Cardiac fibroblast (primary cell): ENCODE results near the gene PPP1CB.

Source experiments
- DNase-seq, 2 donors: peaks; one replicate each; pipeline versions ENCODE4 v3.0.0 to v3.0.0-alpha.2; 2010; ENCODE audit warnings: low read depth in 2 of 2
- H3K4me3 ChIP-seq, 2 donors: replicated peaks in 1 of 2; 1 replicate in 1 of 2; 2 replicates in 1 of 2; pipeline ENCODE4 v1.5.1; 2011; ENCODE audit warnings: low read depth in 2 of 2, low read length in 2 of 2, mild to moderate bottlenecking in 2 of 2, moderate library complexity in 1 of 2
- TF ChIP-seq, protein P1 (sequence below): IDR thresholded peaks from one replicate; pipeline ENCODE4 v1.5.1; 2011; ENCODE audit warnings: low read depth, mild to moderate bottlenecking, low read length, inconsistent platforms

Gene PPP1CB

DNA sequence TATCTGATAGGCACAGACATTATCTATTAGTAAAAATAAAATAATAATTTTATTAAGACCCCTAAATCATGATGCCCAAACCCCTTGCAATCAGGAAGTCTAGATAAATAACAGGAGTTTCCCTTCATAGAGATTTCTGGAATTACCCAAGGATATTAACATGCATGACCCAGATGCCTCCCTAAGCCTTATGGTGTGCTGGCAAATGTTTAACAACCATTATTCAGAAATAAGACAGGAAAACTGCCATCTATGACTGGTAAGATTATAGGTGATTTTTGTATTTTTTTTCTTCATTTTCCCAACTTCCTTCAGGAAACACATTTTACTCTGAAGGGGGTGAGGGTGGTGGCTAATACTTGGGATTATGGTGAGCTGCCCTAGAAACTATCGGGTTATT is 2.7 kb upstream of the PPP1CB start:
- TF ChIP-seq, protein P1, sequence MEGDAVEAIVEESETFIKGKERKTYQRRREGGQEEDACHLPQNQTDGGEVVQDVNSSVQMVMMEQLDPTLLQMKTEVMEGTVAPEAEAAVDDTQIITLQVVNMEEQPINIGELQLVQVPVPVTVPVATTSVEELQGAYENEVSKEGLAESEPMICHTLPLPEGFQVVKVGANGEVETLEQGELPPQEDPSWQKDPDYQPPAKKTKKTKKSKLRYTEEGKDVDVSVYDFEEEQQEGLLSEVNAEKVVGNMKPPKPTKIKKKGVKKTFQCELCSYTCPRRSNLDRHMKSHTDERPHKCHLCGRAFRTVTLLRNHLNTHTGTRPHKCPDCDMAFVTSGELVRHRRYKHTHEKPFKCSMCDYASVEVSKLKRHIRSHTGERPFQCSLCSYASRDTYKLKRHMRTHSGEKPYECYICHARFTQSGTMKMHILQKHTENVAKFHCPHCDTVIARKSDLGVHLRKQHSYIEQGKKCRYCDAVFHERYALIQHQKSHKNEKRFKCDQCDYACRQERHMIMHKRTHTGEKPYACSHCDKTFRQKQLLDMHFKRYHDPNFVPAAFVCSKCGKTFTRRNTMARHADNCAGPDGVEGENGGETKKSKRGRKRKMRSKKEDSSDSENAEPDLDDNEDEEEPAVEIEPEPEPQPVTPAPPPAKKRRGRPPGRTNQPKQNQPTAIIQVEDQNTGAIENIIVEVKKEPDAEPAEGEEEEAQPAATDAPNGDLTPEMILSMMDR = no peak
- no peak overlapping the region for H3K4me3 ChIP-seq

DNA sequence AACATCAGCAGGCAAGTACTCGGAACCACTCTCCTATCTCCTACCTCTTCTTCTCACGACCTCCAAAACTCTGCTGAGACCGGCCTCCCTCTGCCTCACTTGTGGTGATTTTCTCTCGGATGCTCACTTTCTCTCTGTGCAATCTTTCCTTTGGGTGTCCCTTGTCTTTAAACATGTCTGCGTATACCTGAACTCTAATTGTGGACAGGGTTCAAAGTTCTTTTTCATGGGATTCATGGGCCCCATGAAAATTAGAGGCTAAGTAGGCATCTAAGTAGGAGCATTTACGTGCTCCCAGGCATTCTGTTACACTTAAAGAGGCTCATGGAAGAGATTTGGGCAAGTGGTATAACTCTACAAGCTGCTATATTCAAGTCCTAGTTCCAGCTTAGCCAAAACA is 2.1 kb upstream of the PPP1CB start:
- no peak for DNase-seq
- no peak overlapping the region for H3K4me3 ChIP-seq
- TF ChIP-seq, protein P1 = no peak

More for the DNA sequence above, 2.7 kb upstream of the PPP1CB start:
- DNase-seq = no peak

DNA sequence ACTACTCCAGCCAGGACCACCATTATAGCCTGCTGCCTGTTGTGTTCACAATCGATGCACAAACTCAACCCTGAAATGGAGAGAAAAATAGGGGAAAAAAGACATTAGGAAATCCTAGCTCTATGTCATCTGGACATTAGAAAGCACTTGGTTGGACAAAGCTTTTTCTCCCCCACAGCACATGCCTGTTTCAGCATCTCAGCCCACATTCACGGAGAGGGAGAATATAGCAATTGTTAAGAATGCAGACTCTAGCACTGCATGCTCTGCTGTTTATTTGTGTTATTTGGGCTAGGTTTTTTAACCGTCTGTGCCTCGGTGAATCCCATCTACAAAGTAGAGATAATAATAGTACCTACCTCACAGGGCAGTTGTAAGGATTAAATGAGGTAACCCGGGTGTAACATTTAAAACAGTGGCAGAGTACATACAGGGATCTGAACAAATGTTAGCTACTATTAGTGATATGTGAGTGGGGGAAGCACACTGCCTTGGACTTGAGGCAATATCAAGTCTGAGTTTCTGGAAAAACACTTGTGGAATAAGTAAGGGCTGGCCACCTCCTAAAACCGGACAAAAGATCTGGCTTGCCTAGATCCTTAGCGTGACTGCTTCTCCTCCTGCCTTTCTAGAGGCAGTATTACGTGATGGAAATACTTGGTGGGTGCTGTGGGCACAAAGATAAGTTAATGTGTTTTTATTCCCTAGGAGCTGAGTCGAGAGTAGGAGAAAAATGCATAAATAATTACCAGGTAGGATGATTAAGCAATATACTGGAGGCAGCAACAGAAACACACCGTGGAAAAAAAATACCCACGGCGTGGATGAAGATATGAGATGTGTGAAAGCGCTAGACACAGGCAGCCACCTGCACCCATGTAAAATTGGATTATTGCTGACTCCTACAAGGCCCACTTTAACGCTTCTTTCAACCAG is 1.0 kb upstream of the PPP1CB start:
- peak overlapping the region; percentile 60 to 94 for H3K4me3 ChIP-seq
- DNase-seq = peak; percentile 58 to 62
- TF ChIP-seq, protein P1 = no peak

DNA sequence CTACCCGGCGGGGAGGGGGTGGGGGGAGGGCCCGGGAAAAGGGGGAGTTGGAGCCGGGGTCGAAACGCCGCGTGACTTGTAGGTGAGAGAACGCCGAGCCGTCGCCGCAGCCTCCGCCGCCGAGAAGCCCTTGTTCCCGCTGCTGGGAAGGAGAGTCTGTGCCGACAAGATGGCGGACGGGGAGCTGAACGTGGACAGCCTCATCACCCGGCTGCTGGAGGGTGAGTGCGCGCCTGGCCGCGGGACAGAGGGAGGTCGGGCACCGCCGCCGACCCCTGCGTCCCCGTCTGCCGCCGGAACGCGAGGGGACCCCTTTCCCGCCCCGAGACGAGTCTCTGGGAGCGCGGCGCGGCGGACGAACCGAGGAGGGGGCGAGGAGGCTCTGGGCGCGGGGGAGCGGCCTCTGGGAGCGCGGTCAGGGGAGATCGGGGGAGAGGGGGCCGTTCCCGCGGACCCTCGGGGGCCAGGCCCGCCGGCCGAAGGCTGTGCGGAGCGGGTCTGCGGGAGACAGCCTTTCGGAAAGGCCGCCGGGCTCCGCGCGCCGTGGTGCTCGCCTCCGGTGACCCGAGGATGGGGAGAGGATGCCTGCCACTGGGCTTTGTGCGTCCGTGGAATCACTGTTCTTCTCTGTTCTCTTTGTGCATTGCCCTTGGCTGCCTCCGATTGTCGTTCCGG is 463 bp downstream of the PPP1CB start:
- DNase-seq = peak in 1 of 2 donors; percentile 13
- TF ChIP-seq, protein P1 = no peak
- peak overlapping the region; percentile 83 to 94 for H3K4me3 ChIP-seq

DNA sequence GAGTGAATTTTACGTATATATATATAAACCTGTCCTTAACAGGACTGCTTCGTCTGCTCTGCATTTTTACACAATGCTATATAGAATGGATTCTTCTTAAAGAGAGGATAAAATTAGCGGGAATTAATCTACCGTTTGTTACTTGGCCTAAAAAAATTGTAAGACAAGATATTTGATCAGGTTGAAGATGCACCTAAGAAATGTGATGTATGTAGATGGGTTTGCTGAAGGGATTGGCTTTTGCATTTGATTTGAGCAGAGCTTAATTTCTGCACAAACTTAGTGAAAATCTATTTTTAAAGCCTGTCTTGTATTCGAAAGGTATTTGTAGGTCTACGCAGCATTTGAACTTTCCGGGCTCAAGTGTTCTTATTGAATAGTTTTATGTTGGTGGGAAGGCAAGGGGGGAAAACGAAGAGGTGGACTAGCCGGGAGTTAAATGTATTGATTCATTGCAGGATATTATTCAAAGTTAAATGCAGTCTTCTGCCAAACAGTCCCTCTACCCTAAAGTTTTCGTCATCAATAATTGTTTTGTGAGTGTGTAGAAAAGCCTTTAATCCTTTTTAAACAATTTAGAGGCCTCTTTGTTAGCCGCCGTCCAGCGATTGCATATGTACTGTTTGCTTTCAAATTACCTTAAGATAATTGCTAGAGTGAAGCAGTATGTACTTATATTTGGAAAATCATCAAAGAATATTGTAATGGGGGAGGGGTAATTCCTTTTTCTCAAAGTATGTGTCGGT is 1.2 kb downstream of the PPP1CB start:
- DNase-seq = peak in 1 of 2 donors; percentile 19
- TF ChIP-seq, protein P1 = no peak

DNA sequence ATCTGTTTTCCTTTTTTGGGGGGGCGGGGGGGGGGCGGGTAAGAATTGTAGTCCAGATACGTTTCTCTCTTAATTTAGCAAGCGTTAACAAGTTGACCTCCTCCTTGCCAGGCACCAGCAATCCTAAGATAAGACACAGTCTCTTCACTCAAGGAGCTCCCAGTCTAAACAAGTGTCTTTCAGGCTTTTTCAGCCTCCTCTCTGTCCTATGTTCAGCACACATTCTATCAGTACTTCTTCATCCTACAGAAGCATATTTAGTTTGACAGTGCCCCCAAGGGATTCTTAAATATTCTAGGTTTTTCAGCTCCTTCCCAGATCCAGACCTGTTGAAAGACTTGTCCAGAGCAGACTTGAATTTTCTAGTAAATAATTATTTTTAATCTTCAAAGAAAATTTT is 2.7 kb downstream of the PPP1CB start:
- peak; percentile 28 to 42 for DNase-seq
- H3K4me3 ChIP-seq = peak overlapping the region in 1 of 2 donors; percentile 94
- TF ChIP-seq, protein P1 = no peak

More for the DNA sequence above, 1.2 kb downstream of the PPP1CB start:
- peak overlapping the region; percentile 83 to 94 for H3K4me3 ChIP-seq
